WTC11 (cell line): ENCODE measurements around the gene ATG9B. TPM values are rescaled to one million over a fixed set of nuclear protein-coding genes. Genes with fewer than 3 reads are reported as not detected.

Experiments
- ATAC-seq: fragments of 200-7000 bp; cut with Tn5 transposase; 2 replicates; pipeline ENCODE4 v1.10.0; 2021; ENCODE audit warnings: mild to moderate bottlenecking, moderate library complexity
- CTCF ChIA-PET: fragments of 300-600 bp; sonication (Branson Sonifier 250); formaldehyde crosslinking; loops from one replicate; lab custom pipeline; 2021; ENCODE audit warnings: antibody characterized with exemption; lab: Charles Lee
- POLR2A ChIA-PET: fragments of 350-600 bp; sonication (Branson Sonifier 250); formaldehyde crosslinking; loops from one replicate; lab custom pipeline; 2021; ENCODE audit warnings: antibody characterized with exemption; lab: Charles Lee
- DNase-seq: peaks from one replicate; pipeline ENCODE4 v3.0.0; 2021; ENCODE audit warnings: low spot score
- H3K27ac Mint-ChIP-seq: 2 replicates; pipeline ENCODE4 v1.8.0; 2021; ENCODE audit warnings: mixed read lengths
- H3K27me3 Mint-ChIP-seq: 2 replicates; pipeline ENCODE4 v1.8.0; 2021; ENCODE audit warnings: low read depth, mild to moderate bottlenecking, moderate library complexity, mixed read lengths
- H3K36me3 Mint-ChIP-seq: 2 replicates; pipeline ENCODE4 v1.8.0; 2021; ENCODE audit warnings: mixed read lengths
- H3K4me1 Mint-ChIP-seq: 2 replicates; pipeline ENCODE4 v1.8.0; 2022; ENCODE audit warnings: mixed read lengths
- H3K4me3 Mint-ChIP-seq: 2 replicates; pipeline ENCODE4 v1.8.0; 2021; ENCODE audit warnings: mild to moderate bottlenecking, moderate library complexity, mixed read lengths
- H3K9me3 Mint-ChIP-seq: 2 replicates; pipeline ENCODE4 v1.8.0; 2021; ENCODE audit warnings: mixed read lengths
- E2F4 ChIP-seq: sonication (generic); formaldehyde crosslinking; IDR thresholded peaks from 2 replicates; pipeline ENCODE4 v1.8.1; 2022; ENCODE audit warnings: low read depth, mild to moderate bottlenecking, moderate library complexity, missing genetic modification reagents, borderline replicate concordance
- EMX1 ChIP-seq: fragments of 250-450 bp; sonication (Bioruptor Pico); IDR thresholded peaks from 2 replicates; pipeline ENCODE4 v1.8.0; 2021; ENCODE audit warnings: mild to moderate bottlenecking
- FOXP1 ChIP-seq: sonication (generic); formaldehyde crosslinking; IDR thresholded peaks from 2 replicates; pipeline ENCODE4 v1.8.0; 2022; ENCODE audit warnings: missing genetic modification reagents, mild to moderate bottlenecking, moderate library complexity, borderline replicate concordance
- HMGXB4 ChIP-seq: sonication (generic); formaldehyde crosslinking; IDR thresholded peaks from 2 replicates; pipeline ENCODE4 v1.8.1; 2023; ENCODE audit warnings: mild to moderate bottlenecking, moderate library complexity, missing genetic modification reagents
- IRF2 ChIP-seq: sonication (generic); formaldehyde crosslinking; IDR thresholded peaks from 2 replicates; pipeline ENCODE4 v1.8.0; 2022; ENCODE audit warnings: low read depth, missing genetic modification reagents, borderline replicate concordance
- KAT7 ChIP-seq: sonication (generic); formaldehyde crosslinking; IDR thresholded peaks from 2 replicates; pipeline ENCODE4 v1.8.1; 2023; ENCODE audit warnings: missing genetic modification reagents, mild to moderate bottlenecking, borderline replicate concordance
- NFE2L1 ChIP-seq: sonication (generic); formaldehyde crosslinking; IDR thresholded peaks from 2 replicates; pipeline ENCODE4 v1.8.1; 2023; ENCODE audit warnings: missing genetic modification reagents
- NFYB ChIP-seq: sonication (generic); formaldehyde crosslinking; conservative IDR thresholded peaks from 2 replicates; pipeline ENCODE4 v1.8.0; 2022; ENCODE audit warnings: low read depth, missing genetic modification reagents
- PRRX2 ChIP-seq: fragments of 250-450 bp; sonication (Bioruptor Pico); IDR thresholded peaks from 2 replicates; pipeline ENCODE4 v1.8.0; 2021; ENCODE audit warnings: mild to moderate bottlenecking
- ZMAT4 ChIP-seq: fragments of 250-450 bp; sonication (Bioruptor Pico); IDR thresholded peaks from 2 replicates; pipeline ENCODE4 v1.9.0; 2021; ENCODE audit warnings: mild to moderate bottlenecking
- ZNF219 ChIP-seq: sonication (generic); formaldehyde crosslinking; IDR thresholded peaks from 2 replicates; pipeline ENCODE4 v1.8.0; 2023; ENCODE audit warnings: missing genetic modification reagents, mild to moderate bottlenecking, borderline replicate concordance
- ZNF423 ChIP-seq: fragments of 250-450 bp; sonication (Bioruptor Pico); IDR thresholded peaks from 2 replicates; pipeline ENCODE4 v2.1.2; 2022; ENCODE audit warnings: mild to moderate bottlenecking, moderate library complexity
- total RNA-seq: library from RNA; stranded (reverse); gene quantifications from 3 replicates; pipeline ENCODE4 v1.2.3, GENCODE V29; 2021
- TF ChIP-seq, protein P1 (sequence below): sonication (generic); formaldehyde crosslinking; IDR thresholded peaks from 2 replicates; pipeline ENCODE4 v1.8.0; 2023; ENCODE audit warnings: missing genetic modification reagents, mild to moderate bottlenecking, borderline replicate concordance

ATG9B gene
- total RNA-seq, 1 experiment from 2014 or later = 2.4 TPM

DNA sequence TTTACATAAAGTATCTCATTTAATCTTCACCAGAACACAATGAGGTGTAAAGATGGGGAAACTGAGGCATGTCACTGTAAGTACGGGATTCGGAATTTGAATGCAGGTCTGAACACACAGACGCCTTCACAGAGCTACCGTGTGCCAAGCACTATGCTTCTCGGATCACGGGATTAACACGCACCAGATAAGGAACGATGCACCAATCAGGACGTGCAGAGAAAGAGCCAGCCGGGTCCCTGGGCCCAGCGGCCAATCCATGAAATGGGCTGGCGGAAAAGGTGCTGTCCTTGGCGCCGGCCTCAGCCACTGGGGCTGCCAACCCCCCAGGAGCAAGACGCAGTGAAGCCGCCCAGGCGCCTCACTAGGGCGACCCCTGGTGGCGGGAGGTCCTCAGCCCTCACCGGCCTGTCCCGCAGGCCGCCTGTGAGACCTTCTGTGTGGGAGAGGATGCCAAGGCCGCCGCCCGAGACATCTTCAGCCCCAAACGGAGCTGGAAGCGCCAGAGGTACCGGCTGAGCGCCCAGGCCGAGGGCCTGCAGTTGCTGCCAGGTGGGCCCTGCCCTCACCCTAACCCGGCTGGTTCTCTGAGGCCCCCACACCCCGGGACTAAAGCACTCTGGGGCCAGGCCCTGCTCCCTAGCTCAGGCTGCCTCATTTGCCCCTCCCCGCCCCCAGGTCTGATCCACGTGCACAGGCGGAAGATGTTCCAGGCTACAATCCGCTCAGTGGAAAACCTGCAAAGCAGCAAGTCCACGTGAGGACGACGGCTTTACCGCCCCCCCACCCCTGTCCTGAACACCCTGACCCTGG is 15.6 kb downstream of the ATG9B start (continued):
- TF ChIP-seq, protein P1, sequence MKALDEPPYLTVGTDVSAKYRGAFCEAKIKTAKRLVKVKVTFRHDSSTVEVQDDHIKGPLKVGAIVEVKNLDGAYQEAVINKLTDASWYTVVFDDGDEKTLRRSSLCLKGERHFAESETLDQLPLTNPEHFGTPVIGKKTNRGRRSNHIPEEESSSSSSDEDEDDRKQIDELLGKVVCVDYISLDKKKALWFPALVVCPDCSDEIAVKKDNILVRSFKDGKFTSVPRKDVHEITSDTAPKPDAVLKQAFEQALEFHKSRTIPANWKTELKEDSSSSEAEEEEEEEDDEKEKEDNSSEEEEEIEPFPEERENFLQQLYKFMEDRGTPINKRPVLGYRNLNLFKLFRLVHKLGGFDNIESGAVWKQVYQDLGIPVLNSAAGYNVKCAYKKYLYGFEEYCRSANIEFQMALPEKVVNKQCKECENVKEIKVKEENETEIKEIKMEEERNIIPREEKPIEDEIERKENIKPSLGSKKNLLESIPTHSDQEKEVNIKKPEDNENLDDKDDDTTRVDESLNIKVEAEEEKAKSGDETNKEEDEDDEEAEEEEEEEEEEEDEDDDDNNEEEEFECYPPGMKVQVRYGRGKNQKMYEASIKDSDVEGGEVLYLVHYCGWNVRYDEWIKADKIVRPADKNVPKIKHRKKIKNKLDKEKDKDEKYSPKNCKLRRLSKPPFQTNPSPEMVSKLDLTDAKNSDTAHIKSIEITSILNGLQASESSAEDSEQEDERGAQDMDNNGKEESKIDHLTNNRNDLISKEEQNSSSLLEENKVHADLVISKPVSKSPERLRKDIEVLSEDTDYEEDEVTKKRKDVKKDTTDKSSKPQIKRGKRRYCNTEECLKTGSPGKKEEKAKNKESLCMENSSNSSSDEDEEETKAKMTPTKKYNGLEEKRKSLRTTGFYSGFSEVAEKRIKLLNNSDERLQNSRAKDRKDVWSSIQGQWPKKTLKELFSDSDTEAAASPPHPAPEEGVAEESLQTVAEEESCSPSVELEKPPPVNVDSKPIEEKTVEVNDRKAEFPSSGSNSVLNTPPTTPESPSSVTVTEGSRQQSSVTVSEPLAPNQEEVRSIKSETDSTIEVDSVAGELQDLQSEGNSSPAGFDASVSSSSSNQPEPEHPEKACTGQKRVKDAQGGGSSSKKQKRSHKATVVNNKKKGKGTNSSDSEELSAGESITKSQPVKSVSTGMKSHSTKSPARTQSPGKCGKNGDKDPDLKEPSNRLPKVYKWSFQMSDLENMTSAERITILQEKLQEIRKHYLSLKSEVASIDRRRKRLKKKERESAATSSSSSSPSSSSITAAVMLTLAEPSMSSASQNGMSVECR = no peak
- no peak for TF ChIP-seq ZNF423 (CRISPR knock-in tag)
- no peak for TF ChIP-seq ZMAT4 (CRISPR knock-in tag)
- TF ChIP-seq FOXP1 (CRISPR knock-in tag) = peak; percentile 62; the same call in 1 of the 2 replicates
- TF ChIP-seq E2F4 = 0 out of 2 replicates have a peak, but pooled peaks have one; percentile 31

DNA sequence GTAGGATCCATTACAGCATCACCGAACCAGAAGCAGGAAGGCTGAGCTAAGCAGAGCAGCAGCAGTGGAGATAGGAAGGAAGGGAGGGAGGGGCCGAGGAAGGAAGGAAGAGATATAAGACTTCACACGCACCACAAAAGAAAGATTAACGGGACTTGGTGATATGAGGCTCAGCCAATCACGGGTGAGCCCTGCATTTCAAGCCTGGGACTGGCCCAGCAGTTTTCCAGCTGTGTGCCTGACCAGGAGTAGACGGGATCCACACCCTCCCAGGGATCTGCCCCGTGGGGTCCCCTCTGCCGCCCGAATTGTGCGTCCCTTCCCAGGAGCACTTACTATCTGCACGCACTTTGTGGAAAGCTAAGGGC is 16.2 kb downstream of the ATG9B start:
- DNase-seq (no peak), ATAC-seq (no peak)
- Mint-ChIP-seq H3K4me1 (peaks cover 32% of the 10 kb centered on the region), H3K4me3 (peak overlapping the region; percentile 40), H3K9me3 (no peaks in the 10 kb centered on the region), H3K27ac (no peak overlapping the region; the same call in 1 of the 2 replicates), H3K27me3 (peaks cover 13% of the 10 kb centered on the region), H3K36me3 (no peaks in the 10 kb centered on the region)
- no peak for TF ChIP-seq HMGXB4 (CRISPR knock-in tag)
- no peak for TF ChIP-seq KAT7
- no peak for TF ChIP-seq EMX1 (CRISPR knock-in tag)
- no peak for TF ChIP-seq IRF2
- TF ChIP-seq ZNF219 (CRISPR knock-in tag) = no peak
- no peak for TF ChIP-seq PRRX2 (CRISPR knock-in tag)
- TF ChIP-seq NFYB = no peak
- no peak for TF ChIP-seq NFE2L1
- ChIA-PET CTCF (interaction anchor here (1.0 to 6.6 kb wide), 26 partner anchors 10 to 228 kb away, joined by 3 to 112 read pairs (median 10); partner anchors contain the start of genes ABCB8, AGAP3, CDK5 and NOS3), POLR2A (interaction anchor here (0.6 kb wide), 1 partner anchor 91 kb away, joined by 3 read pairs; no protein-coding TSS in a partner anchor)

- TF ChIP-seq ZMAT4 (CRISPR knock-in tag) = no peak
- no peak for DNase-seq
- Mint-ChIP-seq H3K36me3 (no peaks in the 10 kb centered on the region), H3K27me3 (peaks cover 10% of the 10 kb centered on the region), H3K27ac (no peak overlapping the region), H3K4me1 (peaks cover 28% of the 10 kb centered on the region), H3K9me3 (no peaks in the 10 kb centered on the region), H3K4me3 (no peak overlapping the region)
- ChIA-PET POLR2A (no interaction called here), CTCF (interaction anchor here (1.3 to 6.4 kb wide), 13 partner anchors 9 to 131 kb away, joined by 3 to 112 read pairs (median 29); partner anchors contain the start of gene AGAP3)
- no peak for ATAC-seq
Measured at GRCh38 chr7:151007469-151007898, 16.8 kb downstream of the ATG9B start.
